ENCODE data around the gene C12orf76.
"Not testable (repeated sequence)": the region's sequence is repeated elsewhere in the genome, so short reads cannot be mapped to it uniquely, and the experiment has no call there.

C12orf76 gene

DNA sequence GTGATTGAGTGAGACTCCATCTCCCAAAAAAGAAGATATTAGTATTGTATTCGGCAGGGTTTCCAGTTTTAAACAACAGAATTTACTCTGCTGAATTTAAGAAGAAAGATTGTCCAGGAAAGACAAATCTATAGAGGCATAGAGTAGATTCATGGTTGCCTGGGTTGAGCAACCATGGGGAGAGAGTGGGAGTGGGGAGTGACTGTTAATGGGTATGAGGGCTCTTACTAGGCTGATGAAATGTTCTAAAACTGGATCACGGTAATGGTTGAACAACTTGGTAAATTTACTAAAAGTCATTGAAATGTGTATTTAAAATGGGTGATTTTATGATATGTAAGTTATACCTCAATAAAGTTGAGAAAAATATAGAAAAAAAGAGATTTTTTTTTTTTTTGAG is 13.9 kb upstream of the C12orf76 start:
- DNase-seq = no peak

DNA sequence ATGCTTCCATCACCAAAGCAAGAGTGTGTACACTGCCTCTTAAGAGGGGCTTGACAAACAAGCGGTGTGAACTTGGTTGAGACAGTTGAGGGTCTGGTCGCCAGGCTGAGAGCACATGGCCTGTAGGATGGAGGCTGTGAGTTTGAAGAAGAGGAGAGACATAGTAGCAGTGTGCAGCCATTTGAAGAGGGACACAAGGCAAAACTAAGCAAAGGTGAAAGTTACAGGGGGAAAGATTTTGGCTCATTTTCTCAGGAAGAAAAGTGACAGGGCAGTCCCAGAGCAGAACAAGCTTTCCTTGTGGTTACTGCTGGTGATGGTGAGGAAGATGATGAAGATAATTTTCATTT is 11.3 kb upstream of the C12orf76 start:
- DNase-seq = no peak

- peak; percentile 85 for DNase-seq
Observed at GRCh38 chr12:110058875-110059615, 10.7 kb upstream of the C12orf76 start.

DNA sequence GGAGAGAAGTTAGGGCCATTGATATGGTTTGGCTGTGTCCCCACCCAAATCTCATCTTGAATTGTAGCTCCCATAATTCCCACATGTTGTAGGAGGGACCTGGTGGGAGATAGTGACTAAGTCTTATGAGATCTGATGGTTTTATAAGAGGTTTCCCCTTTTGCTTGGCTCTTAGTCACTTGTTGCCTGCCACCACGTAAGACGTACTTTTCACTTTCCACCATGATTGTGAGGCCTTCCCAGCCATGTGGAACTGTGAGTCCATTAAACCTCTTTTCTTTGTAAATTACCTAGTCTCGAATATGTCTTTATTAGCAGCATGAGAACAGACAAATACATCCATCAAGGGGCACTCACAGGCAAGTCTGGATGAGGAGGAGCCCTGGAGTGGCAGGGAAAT is 8.3 kb upstream of the C12orf76 start:
- not testable (repeated sequence) for DNase-seq

GRCh38 chr12:110055375-110056352 is 7.3 kb upstream of the C12orf76 start:
- DNase-seq = not testable (repeated sequence)

GRCh38 chr12:110050927-110051326 is 2.6 kb upstream of the C12orf76 start:
- DNase-seq = no peak

- DNase-seq = not testable (repeated sequence)
Observed at GRCh38 chr12:110049666-110050065, 1.3 kb upstream of the C12orf76 start.

GRCh38 chr12:110049034-110049433 is 712 bp upstream of the C12orf76 start:
- DNase-seq = not testable (repeated sequence)

GRCh38 chr12:110047297-110047940 is 903 bp downstream of the C12orf76 start:
- DNase-seq = no peak

GRCh38 chr12:110046451-110047187 is 1.7 kb downstream of the C12orf76 start:
- DNase-seq = no peak

DNA sequence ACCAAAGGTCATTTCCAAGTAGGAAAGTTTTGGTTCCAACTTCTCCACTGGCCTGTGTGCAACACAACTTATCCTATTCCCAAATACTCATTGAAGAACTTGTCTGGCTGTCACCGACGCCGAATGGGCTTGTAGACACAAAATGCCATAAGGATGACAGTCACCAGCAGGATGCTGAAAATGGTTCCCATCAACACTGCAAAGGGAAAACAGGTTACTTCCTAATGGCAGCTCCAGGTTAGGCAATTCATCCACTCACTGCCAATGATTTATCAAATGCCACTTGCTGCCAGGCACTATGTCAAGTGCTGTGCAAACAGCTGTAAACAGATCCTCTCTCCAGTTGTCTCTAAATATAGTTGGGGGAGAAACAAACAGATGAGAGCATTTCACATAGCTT is 6.1 kb downstream of the C12orf76 start:
- DNase-seq = no peak

DNA sequence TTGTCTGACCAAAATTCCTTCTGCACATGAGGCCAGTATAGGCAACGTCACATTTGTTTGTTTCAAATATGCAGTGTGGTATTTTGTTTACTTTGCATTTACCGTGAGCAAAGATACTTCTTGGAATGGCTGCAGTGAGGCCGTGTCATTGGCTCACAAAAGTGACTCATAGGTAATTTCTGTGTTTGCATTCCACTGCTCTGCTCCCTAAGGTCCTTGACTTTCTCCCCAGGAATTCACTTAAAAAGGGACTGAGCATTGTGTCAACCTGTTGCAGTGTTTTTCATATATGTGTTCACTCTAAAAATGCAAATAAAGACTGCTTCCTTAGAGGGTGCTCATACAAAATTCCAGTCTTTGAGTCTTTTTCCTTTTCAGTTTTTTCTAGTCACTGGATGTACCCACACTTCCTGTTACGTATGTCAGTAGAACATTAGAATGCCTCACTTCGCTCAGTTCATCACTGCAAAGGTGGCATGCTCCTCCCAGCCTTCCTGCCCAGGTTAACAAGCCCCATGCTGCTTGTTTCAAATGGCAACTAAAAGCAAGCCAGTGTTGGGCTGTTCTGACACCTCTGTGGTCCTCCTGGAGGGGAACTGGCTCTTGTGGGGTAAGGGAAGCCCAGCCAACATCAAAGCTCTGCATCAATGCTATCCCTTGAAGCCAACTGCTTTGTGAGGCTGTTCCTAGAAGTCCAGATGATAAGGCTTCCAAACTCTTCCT is 9.1 kb downstream of the C12orf76 start:
- DNase-seq = no peak

- DNase-seq = no peak
Observed at GRCh38 chr12:110038741-110039084, 9.6 kb downstream of the C12orf76 start.

DNA sequence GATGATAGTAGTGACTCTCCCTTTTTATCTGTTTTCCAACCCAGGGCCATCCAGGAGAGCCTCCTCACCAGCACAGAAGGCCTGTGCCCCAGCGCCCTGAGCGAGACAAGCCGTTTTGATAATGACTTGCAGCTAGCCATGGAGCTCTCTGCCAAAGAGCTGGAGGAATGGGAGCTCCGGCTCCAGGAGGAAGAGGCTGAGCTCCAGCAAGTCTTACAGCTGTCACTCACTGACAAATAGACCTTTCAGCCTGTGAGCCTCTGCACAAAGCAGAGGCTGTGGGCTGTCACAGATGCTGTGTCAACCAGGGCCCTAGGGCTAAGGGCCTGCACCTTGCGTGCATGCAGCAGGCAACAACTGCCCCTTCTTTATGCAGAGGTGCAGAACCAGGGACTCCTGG is 11.0 kb downstream of the C12orf76 start:
- no peak for DNase-seq

GRCh38 chr12:110035534-110036104 is 12.7 kb downstream of the C12orf76 start:
- DNase-seq = no peak

DNA sequence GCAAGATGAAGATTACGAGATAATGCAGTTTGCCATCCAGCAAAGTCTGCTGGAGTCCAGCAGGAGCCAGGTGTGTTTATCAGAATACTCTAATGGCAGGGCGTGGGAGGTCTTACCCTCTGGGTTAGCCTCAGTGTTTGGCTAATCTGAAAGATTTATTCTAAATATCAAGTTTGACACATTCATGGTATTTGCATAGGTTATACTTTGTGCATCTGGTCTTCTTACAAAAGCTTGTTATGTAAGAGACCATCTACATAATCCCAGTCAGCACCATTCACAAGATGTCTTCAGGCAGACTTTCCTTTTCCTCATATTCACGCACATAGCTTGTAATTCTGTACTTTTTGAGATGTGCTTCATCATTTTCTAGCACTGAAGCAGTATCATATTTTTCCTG is 14.4 kb downstream of the C12orf76 start:
- DNase-seq = no peak

DNA sequence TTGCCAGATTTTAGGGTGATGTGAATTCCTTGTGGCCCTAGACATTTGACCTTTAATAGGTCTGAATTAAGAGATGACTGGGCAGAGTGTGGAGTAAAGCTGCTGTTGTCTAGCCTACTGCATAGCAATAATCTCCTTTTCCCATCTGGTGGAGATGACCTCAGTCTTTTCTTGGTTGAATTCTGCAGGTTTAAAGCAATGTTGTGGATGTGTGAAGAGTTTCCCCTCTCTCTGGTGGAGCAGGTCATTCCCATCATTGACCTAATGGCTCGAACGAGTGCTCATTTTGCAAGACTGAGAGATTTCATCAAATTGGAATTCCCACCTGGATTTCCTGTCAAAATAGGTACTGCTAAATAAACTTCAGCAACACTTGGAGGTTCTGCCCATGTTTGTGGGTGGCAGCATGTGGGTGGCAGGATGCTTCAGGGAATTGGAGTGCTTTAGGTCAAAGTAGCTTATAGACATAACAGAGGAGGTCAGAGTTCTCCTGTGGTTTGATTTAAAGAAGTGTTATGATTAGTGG is 19.0 kb downstream of the C12orf76 start:
- no peak for DNase-seq

GRCh38 chr12:110028323-110028722 is 20.0 kb downstream of the C12orf76 start:
- DNase-seq = no peak

DNA sequence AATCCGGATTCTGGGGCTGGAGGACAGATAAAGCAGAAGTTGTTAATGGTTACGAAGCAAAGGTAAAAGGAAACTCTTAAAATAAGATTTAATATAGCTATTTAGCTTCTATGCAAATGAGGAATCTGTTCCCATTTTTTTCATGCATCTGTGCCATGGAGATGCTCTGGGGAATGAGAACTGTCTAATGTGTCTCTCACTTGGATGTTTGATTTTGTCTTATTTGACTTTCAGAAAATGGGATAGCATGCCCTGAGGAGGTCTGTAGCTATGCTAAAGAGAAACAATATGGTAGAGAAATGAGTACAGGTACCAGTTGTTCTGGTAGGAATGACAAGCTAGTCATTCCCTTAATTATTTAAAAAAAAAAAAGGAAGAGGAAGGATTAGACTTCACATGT is 24.3 kb downstream of the C12orf76 start:
- peak; percentile 32 for DNase-seq

DNA sequence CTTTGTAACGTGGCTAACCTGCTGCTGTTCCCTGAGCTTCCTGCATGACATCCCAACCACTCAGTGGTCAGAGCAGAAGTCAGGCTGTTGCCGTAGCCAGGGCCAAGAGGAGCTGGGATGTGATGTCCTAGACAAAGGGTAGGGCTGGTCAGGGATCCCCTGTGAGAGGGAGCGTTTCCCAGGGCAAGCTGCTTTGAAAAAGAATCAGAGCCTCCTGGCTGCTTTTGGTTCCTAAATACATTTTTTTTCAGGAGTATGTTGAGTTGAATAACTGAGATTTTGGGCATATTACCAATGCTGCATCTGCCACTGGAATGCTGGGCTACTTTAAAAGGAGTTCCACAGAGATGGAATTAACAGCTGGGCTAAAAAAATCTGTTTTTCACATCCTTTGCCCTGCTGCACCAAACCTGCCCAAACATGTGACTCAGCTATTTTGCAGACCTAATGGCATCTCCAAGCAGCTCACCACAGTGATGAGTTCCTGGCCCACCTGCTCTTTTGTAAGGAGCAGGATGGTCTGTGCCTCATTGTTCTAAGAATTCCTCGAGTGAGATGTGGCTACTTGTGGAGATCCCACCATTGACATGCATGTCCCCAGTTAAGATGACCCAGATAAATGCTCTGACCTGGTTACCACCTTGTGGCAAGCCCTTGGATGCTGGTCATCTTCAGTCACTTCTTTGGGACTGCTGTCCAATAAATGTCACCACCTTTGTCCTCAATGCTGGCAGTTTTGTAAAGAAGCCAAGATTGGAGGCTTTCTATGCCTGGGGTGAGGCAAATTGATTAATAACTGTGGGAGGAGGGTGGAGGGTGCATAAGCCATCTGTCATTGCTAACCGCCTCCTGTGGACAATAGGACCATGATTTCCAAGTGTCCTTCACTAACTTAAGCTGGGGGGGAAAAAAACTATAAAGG is 25.0 kb downstream of the C12orf76 start:
- DNase-seq = peak; percentile 81
